KOPT-K1 (cell line): Measurements from ENCODE around the gene ETAA1.

Source experiments
- H3K27ac ChIP-seq: fragments of 200-600 bp; sonication (generic); 2 replicates; pipeline ENCODE4 v1.5.1; 2016; ENCODE audit warnings: antibody characterized with exemption, mild to moderate bottlenecking, low read depth, low read length; ENCODE audit not compliant: poor library complexity, severe bottlenecking
- H3K36me3 ChIP-seq: fragments of 200-600 bp; sonication (generic); 2 replicates; pipeline ENCODE4 v1.5.1; 2017; ENCODE audit warnings: antibody characterized with exemption, mild to moderate bottlenecking, low read length, moderate library complexity; ENCODE audit not compliant: insufficient read depth
- H3K9me3 ChIP-seq: fragments of 200-600 bp; sonication (generic); 2 replicates; pipeline ENCODE4 v1.5.1; 2017; ENCODE audit warnings: antibody characterized with exemption, low read length, mild to moderate bottlenecking; ENCODE audit not compliant: insufficient read depth, poor library complexity, severe bottlenecking

The ETAA1 gene

DNA sequence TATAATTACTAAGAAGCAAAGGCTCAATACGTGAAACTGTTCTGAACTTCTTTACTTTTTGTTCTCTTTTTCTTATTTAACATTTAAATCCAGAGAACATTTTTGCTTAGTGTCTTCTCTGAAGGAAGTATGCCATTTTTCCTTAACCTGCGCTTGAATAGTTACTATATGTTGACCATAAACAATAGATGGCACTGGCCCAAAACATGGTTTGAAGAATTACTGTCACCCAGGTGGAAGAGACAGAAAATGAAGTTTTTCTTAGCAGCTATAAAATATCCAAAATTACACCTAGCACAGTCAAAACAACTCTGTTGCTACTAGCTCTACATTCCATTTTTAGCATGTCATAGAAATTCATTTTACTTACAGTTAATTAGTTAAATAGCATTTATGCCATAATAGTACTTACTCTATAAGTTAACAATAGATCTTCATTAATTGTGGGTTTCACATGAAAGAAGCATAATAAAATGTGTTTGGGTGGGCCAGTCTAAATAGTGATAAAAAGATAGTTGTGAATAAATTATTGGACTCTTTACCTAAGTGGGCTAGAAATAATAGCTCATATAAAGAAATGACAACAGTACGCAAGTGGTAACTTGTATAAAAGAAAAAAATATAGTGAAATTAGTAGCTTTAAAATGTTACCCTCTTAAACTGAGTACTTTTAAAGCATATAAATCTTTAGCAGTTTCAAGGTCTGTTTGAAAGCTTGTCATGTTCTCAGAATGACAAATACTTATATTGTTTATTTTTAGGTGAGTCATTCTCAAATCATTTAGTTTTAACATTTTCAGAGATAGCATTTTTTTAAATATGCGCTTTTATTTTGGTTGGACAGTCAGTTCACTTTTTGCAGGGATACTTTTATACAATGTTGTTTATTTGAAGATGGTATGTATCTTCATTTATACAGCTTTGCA is 3.7 kb downstream of the ETAA1 start:
- no peaks in the 10 kb centered on the region for H3K9me3 ChIP-seq
- H3K36me3 ChIP-seq, result peaks cover 58% of the 10 kb centered on the region
- no peak overlapping the region for H3K27ac ChIP-seq

DNA sequence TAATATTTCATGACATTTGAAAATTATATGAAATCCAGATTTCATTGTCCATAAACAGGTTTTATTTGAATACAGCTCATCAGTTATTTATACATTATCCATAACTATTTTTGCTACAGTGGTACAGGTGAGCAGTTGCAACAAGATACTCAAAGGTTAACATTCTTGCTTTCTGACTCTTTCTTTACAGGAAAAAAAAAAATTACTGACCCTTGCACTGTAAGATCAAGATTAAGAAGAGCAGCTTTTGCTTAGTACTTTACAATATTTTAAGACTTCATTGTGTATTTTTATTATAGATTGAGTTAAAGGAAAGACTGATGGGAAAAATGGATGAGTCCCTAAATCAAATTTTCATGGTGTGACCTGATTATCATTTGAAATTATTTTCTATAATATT is 11.2 kb downstream of the ETAA1 start:
- no peak overlapping the region for H3K27ac ChIP-seq
- peaks cover 83% of the 10 kb centered on the region for H3K36me3 ChIP-seq
- H3K9me3 ChIP-seq, result no peaks in the 10 kb centered on the region

DNA sequence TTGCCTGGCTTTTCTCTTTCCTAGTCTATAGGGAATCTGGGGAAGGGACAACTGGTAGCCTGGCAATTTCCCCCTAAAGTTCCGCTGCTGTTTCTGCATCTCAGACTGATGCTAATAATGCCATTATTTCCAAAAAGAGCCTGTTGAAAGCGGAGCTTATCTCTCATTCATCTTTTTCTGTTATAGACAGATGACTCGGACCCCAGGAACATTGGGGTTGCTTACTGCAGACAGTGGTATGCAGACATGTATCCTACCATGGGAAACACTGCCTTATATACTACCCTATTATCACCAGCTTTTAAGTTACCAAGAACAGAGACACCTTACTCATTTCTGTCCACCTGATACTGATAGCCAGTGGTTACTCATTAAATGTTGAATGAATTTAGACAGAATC is 15.3 kb downstream of the ETAA1 start:
- Histone ChIP-seq H3K36me3 (peaks cover 46% of the 10 kb centered on the region), H3K27ac (no peak overlapping the region), H3K9me3 (no peaks in the 10 kb centered on the region)

DNA sequence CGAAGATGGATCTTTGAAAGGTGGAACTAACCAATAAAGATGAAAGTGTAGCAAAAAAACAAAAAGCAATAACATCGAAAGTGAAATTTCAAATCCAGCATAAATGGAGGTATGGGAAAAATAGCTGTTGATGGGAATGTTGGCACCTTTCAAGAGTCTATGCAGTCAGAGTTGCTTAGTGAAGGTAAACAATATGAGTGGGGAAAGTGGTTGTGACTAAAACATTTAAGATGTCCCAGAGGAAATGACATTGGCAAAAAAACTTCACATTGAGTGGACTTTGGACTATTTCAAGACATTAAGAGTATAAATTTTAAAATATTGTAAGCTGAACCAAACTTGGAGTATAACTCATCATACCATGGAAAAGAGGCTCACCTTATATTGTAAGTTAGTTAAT is 17.7 kb downstream of the ETAA1 start:
- H3K27ac ChIP-seq, result no peak overlapping the region
- H3K36me3 ChIP-seq, result peaks cover 29% of the 10 kb centered on the region
- no peaks in the 10 kb centered on the region for H3K9me3 ChIP-seq

DNA sequence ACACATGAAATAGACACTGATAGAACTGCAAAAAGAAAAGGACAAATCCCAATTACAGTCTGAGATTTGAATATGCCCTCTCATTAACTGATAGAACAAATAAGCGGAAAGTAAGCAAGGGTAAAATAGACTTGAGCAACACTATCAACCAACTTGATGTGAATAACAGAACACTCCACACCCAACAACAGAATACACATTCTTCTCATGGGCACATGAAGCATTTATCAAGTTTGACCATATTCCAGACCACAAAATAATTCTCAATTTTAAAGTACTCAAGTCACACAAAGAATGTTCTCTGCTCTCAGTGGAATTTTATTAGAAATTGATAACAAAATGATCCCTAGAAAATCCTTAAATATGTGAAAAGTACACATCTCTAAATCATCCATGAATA is 19.0 kb downstream of the ETAA1 start:
- no peaks in the 10 kb centered on the region for H3K9me3 ChIP-seq
- H3K27ac ChIP-seq, result no peak overlapping the region
- peaks cover 16% of the 10 kb centered on the region for H3K36me3 ChIP-seq

DNA sequence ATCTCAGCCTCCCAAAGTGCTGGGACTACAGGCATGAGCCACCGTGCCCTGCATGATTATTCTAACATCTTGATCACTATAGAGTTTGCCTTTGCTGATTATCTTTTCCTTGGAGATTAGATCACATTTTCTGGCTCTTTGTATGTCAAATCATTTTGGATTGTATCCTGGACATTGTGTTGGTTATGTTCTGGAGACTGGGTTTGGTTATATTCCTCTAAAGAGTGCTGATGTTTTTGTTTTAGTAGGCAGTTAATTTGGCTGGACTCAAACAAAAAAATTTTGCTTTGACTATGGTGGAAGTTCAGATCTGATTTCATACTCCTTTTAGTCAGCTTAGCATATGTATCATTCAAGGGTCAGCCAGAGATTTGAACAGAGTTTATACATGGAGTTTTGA is 26.4 kb downstream of the ETAA1 start:
- Histone ChIP-seq H3K36me3 (no peaks in the 10 kb centered on the region), H3K27ac (no peak overlapping the region), H3K9me3 (peaks cover 13% of the 10 kb centered on the region)

DNA sequence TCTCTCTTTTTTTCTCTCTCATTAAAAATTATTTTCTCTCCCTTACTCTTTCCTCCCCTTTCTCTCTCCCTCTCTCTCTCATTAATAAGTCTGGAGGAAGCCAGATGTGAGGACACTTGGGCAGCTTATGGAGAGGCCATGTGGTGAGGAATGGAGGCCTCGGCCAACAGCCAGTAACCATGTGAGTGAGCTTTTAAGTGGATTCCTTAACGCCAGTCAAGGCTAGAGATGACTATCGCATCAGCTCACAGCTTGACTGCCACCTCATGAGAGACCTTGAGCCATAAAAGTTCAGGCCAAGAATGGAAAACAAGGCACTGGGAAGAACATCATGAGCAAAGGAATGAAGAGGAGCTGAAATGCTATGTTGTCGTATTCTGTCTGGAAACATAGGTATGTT is 39.1 kb downstream of the ETAA1 start:
- no peak overlapping the region for H3K27ac ChIP-seq
- H3K9me3 ChIP-seq, result no peaks in the 10 kb centered on the region
- no peaks in the 10 kb centered on the region for H3K36me3 ChIP-seq

DNA sequence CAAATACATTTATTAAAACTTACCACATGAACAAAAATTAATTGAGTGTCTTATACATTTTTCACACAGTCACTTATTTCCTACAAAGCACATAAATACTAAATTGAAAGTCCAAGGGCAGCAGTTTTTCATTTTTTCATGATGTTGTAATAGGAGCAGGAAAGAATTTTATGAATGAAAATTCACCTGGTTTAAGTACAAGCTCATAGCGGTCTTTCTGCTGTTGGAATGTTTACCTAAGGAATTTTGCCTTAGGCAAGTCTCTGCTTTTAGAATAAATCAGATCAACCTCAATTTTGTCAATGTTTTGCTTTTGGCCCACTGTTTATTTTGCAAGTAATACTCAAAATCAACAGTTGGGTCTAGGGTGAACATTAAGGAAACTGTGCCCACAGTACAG is 40.0 kb downstream of the ETAA1 start:
- H3K27ac ChIP-seq, result no peak overlapping the region
- H3K36me3 ChIP-seq, result no peaks in the 10 kb centered on the region
- no peaks in the 10 kb centered on the region for H3K9me3 ChIP-seq

DNA sequence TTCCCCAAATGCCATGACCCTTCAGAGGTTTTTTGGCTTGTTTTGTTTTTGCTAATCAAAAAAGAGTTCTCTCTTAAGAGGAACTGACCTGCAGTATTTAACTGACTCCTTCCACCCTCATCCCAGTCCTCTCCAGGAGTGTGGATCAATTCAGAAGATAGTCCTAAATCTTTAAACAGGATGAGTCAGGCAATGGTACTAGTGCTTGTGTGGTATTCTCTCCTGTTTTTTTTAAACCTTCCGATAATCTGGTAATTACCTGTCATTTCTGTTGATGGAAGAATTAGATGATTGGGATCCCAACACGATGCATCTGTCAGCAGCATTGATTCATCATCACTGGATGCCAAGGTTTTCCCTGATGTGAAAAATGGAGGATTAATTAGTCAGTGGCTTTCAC is 41.2 kb downstream of the ETAA1 start:
- H3K27ac ChIP-seq, result no peak overlapping the region
- no peaks in the 10 kb centered on the region for H3K9me3 ChIP-seq
- no peaks in the 10 kb centered on the region for H3K36me3 ChIP-seq

DNA sequence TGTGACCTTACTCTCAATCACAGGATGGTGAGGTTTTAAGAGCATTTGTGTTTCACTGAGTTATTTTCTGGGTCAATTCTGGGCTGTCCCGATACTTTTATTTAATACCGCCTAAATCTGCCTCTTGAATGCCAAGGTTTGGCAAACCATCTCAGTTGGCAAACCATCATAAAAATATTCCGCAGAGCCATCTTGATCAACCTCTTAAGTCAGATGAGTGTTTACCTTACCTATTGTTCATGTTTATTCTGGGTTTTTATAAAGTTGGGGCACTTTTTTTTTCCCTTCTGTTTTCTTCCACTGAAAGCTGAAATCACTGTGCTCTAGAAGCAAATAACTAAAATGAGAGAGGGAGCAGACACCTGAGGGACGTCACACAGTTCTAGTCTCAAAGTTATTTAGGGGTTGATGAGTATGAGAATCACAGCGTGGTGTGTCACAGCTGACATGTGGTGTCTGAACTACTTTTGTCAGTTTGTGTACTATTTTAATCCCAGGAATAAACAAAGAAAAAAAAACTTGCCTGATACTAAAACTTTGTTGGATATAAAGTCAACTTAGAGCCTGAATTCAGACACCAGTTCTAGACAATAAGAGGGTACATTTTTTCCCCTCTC is 48.6 kb downstream of the ETAA1 start:
- no peak overlapping the region for H3K27ac ChIP-seq
- no peaks in the 10 kb centered on the region for H3K36me3 ChIP-seq
- no peaks in the 10 kb centered on the region for H3K9me3 ChIP-seq

DNA sequence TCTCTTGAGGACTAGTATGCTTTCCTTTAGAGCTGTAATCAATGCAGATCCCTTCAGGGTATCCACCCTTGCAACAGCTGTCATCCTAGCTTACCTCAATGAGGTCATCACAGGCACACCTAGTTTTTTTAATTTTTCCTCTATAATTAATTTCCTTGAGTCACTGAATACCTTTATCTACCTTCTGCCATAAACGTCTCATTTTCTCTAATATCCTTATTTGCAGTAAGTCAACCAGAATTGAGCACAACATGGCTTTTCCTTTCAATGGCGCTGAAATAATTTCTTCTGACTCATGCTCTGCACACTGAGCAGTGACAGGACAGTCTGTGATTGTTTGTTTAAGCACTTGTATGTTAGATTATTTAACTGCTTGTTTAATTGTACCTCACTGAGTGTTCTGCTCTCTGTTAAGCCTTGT is 49.4 kb downstream of the ETAA1 start:
- Histone ChIP-seq H3K27ac (no peak overlapping the region), H3K9me3 (no peaks in the 10 kb centered on the region)

DNA sequence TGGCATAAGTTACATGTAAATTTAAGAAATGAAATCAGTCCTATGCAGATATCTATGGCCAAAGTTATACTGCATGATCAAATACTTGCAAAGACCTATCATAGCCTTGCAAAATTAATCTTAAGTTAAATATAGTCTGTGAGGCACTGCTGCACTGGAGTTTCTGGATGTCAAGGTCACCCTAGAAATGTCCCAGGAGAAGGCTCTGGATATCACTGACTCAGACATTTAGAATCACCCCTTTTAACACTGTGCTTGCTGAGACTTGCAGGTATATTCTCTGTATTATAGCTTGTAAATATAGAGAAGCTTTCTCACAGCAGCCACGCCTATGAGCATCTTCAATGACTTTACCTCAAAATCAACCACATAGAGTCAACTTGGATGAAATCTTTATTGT is 51.5 kb downstream of the ETAA1 start:
- H3K9me3 ChIP-seq, result no peaks in the 10 kb centered on the region

More for the DNA sequence above, 49.4 kb downstream of the ETAA1 start:
- no peaks in the 10 kb centered on the region for H3K36me3 ChIP-seq

DNA sequence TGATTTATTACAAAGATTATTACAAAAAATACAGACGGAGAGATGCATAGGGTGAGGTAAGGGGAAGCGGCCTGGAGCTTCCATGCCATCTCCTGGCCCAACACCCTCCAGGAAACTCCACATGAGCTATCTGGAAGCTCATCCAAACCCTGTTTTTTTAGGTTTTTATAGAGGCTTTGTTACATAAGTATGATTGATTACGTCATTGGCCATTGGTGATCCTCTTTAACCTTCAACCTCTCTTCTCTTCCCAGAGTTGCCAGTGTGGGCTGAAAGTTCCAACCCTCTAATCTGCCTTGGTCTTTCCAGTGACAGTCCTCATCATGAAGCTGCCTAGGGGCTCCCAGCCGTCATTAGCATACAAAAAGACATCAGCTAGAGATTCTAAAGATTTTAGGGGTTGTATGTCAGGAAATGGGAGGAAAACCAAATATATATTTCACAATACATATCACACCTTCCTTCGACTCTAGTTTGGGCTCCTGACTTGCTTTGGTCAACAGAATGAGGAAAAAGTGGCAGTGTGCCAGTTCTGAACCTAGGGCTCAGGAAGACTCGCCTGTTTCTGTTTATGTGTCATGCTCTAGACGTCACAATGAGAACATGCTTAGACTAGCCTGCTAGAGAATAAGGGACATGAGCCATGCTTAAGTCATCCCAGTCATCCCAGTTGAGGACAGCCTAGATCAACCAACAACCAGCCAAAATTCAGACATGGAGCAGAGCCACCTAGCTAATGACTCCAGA is 54.1 kb downstream of the ETAA1 start:
- no peak overlapping the region for H3K27ac ChIP-seq
- no peaks in the 10 kb centered on the region for H3K9me3 ChIP-seq
- H3K36me3 ChIP-seq, result no peaks in the 10 kb centered on the region

More for the DNA sequence above, 51.5 kb downstream of the ETAA1 start:
- no peaks in the 10 kb centered on the region for H3K36me3 ChIP-seq
- H3K27ac ChIP-seq, result no peak overlapping the region

DNA sequence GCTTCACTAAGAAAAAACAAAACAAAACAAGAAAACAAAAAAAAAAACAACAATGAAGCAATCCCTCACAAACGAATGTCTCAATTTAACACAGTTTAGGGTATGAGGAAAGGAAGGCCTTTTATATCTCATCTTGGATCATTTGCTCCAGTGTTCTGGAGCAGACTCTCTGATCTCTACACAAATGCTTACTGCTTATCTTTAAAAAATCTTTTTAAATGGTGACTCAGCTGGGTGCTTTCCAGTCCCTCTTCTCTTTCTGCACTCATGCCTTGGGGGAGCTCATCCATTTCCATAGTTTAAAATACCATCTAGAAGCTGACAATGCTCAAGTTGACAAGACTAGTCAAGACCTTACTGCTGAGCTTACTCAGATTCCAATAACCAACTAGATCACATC is 56.2 kb downstream of the ETAA1 start:
- no peaks in the 10 kb centered on the region for H3K36me3 ChIP-seq
- no peak overlapping the region for H3K27ac ChIP-seq
- H3K9me3 ChIP-seq, result no peaks in the 10 kb centered on the region
